AG04449 (cell line): ENCODE results near the gene MEIOB.
"Not testable (repeated sequence)": the region's sequence is repeated elsewhere in the genome, so short reads cannot be mapped to it uniquely, and the experiment has no call there.

Experiments
- CTCF ChIA-PET: fragments of 350-600 bp; formaldehyde crosslinking; extraction: SDS; loops from one replicate; lab custom pipeline; 2021; ENCODE audit warnings: antibody characterized with exemption; lab: Yijun Ruan, JAX
- POLR2A ChIA-PET: fragments of 400-600, 350-600 bp; formaldehyde crosslinking; extraction: SDS; loops from one replicate; lab custom pipeline; 2020; ENCODE audit warnings: antibody characterized with exemption, inconsistent platforms; lab: Yijun Ruan, JAX
- DNase-seq: peaks from one replicate; pipeline ENCODE4 v3.0.0-alpha.2; 2010; ENCODE audit warnings: low read depth, low spot score
- H3K4me3 ChIP-seq: 2 replicates; pipeline ENCODE4 v1.5.1; 2011; ENCODE audit warnings: low read depth, mild to moderate bottlenecking, control low read depth, low read length
- TF ChIP-seq, protein P1 (sequence below): IDR thresholded peaks from one replicate; pipeline ENCODE4 v1.5.1; 2011; ENCODE audit warnings: mild to moderate bottlenecking, moderate library complexity, low read length, control low read depth, inconsistent platforms; ENCODE audit not compliant: insufficient read depth; ENCODE audit errors: missing control alignments

The MEIOB gene

DNA sequence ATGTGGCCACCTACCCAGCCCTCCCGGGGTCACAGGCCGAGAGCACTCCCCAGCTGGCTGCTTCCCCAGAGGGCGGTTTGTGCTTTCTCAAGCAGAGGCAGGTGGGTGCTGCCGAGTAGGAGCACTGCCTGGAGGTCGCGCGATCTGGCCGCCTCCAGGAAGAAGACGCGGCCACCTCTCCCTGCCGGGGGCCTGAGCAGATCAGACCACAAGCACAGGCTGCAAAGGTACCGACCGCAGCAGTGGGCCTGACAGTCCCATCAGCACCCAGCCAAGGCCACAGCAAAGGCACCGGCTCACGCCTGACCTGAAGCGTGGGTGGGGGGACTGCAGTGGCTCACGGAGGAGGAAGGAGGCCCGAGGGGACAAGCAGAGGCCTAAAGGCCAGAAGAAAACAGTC, 63.3 kb downstream of the MEIOB start:
- DNase-seq: no peak
- no peak overlapping the region for H3K4me3 ChIP-seq
- POLR2A ChIA-PET: no interaction called here
- CTCF ChIA-PET: no interaction called here
- TF ChIP-seq, protein P1, sequence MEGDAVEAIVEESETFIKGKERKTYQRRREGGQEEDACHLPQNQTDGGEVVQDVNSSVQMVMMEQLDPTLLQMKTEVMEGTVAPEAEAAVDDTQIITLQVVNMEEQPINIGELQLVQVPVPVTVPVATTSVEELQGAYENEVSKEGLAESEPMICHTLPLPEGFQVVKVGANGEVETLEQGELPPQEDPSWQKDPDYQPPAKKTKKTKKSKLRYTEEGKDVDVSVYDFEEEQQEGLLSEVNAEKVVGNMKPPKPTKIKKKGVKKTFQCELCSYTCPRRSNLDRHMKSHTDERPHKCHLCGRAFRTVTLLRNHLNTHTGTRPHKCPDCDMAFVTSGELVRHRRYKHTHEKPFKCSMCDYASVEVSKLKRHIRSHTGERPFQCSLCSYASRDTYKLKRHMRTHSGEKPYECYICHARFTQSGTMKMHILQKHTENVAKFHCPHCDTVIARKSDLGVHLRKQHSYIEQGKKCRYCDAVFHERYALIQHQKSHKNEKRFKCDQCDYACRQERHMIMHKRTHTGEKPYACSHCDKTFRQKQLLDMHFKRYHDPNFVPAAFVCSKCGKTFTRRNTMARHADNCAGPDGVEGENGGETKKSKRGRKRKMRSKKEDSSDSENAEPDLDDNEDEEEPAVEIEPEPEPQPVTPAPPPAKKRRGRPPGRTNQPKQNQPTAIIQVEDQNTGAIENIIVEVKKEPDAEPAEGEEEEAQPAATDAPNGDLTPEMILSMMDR: no peak

DNA sequence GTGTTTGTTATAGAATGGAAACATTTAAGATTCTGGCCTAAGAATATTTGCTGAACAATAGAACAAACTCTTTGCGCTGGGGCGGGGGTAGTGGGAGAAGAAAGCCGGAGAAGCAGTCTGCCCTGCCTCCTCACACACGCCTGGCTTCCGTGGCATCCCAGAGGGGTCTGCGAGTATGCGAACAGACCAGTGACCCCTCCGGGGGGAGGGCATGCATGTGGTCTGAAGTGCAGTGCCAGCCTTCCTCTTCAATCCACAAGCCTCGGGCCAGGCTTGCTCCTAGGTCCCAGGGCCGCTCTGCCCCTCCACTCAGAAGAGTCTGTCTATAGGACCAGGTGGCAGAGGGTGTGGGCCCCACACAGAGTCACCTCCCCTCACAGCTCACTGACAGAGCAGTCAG, 64.3 kb downstream of the MEIOB start:
- ChIA-PET POLR2A (no interaction called here), CTCF (no interaction called here)
- no peak overlapping the region for H3K4me3 ChIP-seq
- DNase-seq: no peak
- TF ChIP-seq, protein P1: no peak

DNA sequence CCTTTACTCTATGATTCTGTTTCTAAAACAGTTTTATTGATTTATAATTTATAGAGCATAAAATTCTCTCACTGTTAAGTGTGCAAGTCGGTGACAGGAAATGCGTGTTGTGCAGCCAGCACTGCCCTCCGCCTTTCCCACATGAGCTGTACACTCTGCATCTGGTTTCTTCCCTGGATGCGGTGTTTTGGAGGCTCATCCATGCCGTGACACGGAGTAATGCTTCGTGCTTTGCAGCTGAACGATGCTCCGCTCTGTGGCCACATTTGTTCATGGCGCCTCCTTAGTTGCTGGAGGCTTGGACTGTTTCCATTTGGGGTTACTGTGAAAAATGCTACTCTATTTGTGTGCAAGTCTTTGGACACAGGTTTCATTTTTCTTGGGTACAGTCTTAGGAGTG, 71.3 kb downstream of the MEIOB start:
- no peak for DNase-seq
- POLR2A ChIA-PET: interaction anchor here (0.7 kb wide), 1 partner anchor 581 kb away, joined by 3 read pairs; no protein-coding TSS in a partner anchor
- CTCF ChIA-PET: interaction anchor here (0.7 kb wide), 1 partner anchor 10 kb away, joined by 3 read pairs; no protein-coding TSS in a partner anchor
- no peak overlapping the region for H3K4me3 ChIP-seq
- TF ChIP-seq, protein P1: no peak

DNA sequence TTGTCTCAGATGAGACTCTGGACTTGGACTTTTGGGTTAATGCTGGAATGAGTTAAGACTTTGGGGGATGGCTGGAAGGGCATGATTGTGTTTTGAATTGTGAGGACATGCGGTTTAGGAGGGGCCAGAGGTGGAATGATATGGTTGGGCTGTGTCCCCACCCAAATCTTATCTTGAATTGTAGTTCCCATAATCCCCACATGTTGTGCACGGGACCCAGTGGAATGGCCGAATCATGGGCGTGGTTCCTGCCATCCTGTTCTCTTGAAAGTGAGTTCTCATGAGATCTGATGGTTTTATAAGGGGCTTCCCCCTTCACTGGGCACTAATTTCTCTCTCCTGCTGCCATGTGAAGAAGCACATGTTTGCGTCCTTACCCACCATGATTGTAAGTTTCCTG, 72.7 kb downstream of the MEIOB start:
- POLR2A ChIA-PET, DNase-seq, CTCF ChIA-PET, H3K4me3 ChIP-seq: not testable (repeated sequence)

DNA sequence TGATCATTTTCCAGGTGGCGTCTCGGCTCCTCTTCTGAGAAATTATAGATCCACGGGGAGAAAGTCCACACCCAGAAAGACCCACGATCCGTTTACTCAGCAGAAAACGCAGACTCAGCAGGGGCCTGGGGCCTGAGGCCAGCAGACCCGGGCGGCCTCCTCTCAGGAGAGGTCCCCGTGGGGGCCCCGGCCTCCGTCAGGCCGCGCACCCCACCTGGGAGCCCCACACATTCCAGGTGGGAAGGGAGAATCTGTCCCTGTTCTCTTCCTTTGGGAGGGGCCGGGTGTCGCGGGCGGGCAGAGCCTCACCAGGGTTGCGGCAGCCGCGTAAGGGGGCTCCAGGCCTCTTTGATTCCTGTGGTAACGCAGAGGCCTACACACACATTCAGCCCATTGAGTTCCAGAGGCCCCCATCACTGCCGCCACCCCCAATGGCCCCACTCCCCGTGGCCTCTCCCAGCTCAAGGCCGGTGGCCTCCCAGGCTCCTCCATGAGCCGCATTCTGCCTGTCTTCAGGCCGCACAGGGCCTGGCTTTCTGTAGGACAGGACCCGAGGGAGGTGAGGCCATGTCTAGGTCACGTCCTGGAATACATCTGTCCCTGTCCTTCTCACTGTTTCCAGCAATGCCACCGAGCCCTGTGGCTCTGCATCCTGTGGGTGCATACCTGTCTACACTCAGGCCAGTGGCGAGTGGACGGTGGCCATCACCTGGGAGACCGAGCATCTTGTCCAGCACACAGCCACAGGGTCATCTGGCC, 76.9 kb downstream of the MEIOB start:
- no peak for DNase-seq
- H3K4me3 ChIP-seq: no peak overlapping the region
- TF ChIP-seq, protein P1: no peak
- CTCF ChIA-PET: no interaction called here
- POLR2A ChIA-PET: no interaction called here

DNA sequence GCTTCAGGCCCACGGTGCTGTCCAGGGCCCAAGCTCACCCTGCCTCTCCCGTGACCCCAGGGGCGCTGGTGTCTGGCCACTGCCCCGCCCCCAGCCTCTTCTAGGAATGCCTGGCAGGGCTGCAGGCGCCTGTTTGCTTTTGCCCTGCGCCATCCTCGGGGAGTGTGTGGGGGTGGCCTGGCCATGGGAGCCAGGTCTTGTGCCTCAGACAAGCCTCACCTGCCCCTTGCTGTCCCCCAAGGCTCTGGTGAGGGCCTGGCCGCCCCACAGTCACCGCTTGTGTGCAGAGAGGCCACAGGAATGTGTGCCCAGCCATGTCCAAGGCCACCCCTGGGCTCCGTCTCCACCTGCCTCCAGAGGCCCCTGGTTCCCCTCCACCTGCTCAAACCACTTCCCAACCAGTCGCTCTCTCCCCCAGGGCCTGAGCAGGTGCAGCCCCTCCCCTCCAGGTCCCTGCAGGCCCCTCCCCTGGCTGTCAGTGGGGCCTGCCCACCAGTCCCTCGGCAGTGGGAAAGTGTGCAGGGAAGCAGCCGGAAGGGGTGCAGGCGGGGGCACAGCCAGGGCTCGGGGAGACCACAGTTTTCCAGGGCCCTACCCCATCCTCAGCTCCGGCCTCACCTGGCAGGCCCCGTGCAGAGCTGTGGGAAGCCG, 77.6 kb downstream of the MEIOB start:
- no peak for DNase-seq
- CTCF ChIA-PET: no interaction called here
- H3K4me3 ChIP-seq: no peak overlapping the region
- POLR2A ChIA-PET: no interaction called here
- TF ChIP-seq, protein P1: no peak
